Ovary (tissue), 9 donors: ENCODE measurements around the gene OMD. TPM values are rescaled to one million over a fixed set of nuclear protein-coding genes. Genes with fewer than 3 reads are reported as not detected.

ENCODE experiments used
- DNase-seq, 5 donors: peaks; one replicate each; pipeline ENCODE4 v3.0.0-alpha.2; 2019 to 2020
- H3K27ac ChIP-seq, 2 donors: fragments of 200-600 bp; one replicate each; pipeline versions ENCODE4 v1.5.1 to v1.8.0; 2019 to 2022
- H3K27me3 ChIP-seq: fragments of 200-600 bp; one replicate; pipeline ENCODE4 v1.8.0; 2022
- H3K36me3 ChIP-seq: fragments of 200-600 bp; sonication (generic); one replicate; pipeline ENCODE4 v1.5.1; 2019
- H3K4me1 ChIP-seq: one replicate; pipeline ENCODE4 v1.8.1; 2013; ENCODE audit warnings: mild to moderate bottlenecking, moderate library complexity; ENCODE audit not compliant: insufficient read depth
- H3K4me3 ChIP-seq: fragments of 200-600 bp; sonication (generic); one replicate; pipeline ENCODE4 v1.5.1; 2017
- H3K9me3 ChIP-seq, 2 donors: fragments of 200-600 bp in 1 of 2; sonication (generic) in 1 of 2; one replicate each; pipeline versions ENCODE4 v1.5.1 to v1.8.1; 2013 to 2019; ENCODE audit warnings: mild to moderate bottlenecking in 1 of 2, moderate library complexity in 1 of 2
- EP300 ChIP-seq: sonication (generic); formaldehyde crosslinking; IDR thresholded peaks from one replicate; pipeline ENCODE4 v1.6.1; 2017; ENCODE audit warnings: antibody characterized with exemption
- POLR2A ChIP-seq: fragments of 450-650 bp; IDR thresholded peaks from one replicate; pipeline ENCODE4 v1.6.1; 2017; ENCODE audit warnings: antibody characterized with exemption, mild to moderate bottlenecking, moderate library complexity
- WGBS, 3 donors: extraction: QIAGEN DNeasy Blood & Tissue Kit in 1 of 3; methylation state at CpG; one replicate each; pipeline versions ENCODE4 v1.1.5 to v1.1.7; 2013 to 2017; 5-methylcytosine and 5-hydroxymethylcytosine counted together
- intact Hi-C, 4 donors: fragments of 100-400 bp; cut with DNase I; formaldehyde crosslinking; loops; one replicate each; pipeline versions ENCODE4 v1.11.0 to v1.15.1; 2022 to 2023
- polyA plus RNA-seq, 2 donors: library from polyadenylated mRNA; stranded (reverse); fragments of 200-250 nt in 1 of 2; fragments of 350-450 nt in 1 of 2; fragmentation: Illumina TruSeq in 1 of 2; extraction: RNeasy Lipid Tissue Mini Kit (QIAGEN cat#74804) in 1 of 2; gene quantifications; one replicate each; pipeline ENCODE4 v1.2.3, GENCODE V29; 2013 to 2014
- total RNA-seq, 7 donors: library from RNA; depleted of rRNA in 2 of 7; stranded (reverse); fragments of >200 nt in 2 of 7; fragmentation: NEBNext Ultra II Directional in 3 of 7; extraction: Animal tissue kit (Norgen Biotek cat#: 25700) in 3 of 7; gene quantifications; one replicate each; pipeline versions ENCODE4 v1.1.0 to v1.2.4, GENCODE V29; 2016 to 2023
- TF ChIP-seq, protein P1 (sequence below), 3 donors: fragments of 450-650 bp in 2 of 3; fragments of 200-600 bp in 1 of 3; IDR thresholded peaks; one replicate each; pipeline versions ENCODE4 v1.5.1 to v1.8.0; 2016 to 2022; ENCODE audit warnings: antibody characterized with exemption in 3 of 3, mild to moderate bottlenecking in 1 of 3
- donor health status: DM: no; HTN: no; CAD: no; lungs with moderate emphysema.
- donor health status: DM: no; HTN: no; CAD: no.
- donor health status: Bipolar disorder and iron deficiency.
- donor health status: DM: yes; HTN: yes; CAD: no.
- donor health status: DM: no; HTN: no; CAD: no.
- donor health status: DM: yes; HTN: yes; CAD: no.

OMD gene
- total and polyA plus RNA-seq, 9 donors = 2.1 to 32.6 (median 18.9) TPM

DNA sequence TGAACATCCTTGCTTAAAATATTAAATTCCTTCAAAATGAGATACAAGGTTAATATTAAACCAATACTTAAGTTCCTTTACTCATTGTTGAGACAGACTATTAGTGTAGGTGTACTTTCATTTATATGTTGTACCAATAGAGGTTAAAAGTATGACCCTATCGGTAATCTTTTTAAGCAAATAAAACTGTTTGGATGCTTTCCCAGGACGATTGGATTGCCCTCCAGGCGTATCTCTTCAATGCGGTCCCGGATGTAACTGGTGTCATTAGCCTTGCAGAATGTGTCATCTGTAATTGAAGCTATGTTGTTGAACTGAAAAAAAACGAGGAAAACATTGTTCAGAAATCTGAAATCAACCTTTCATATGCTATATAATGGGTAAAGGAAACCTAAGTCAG, 38.8 kb downstream of the OMD start:
- intact Hi-C loops = no loop called here
- Histone ChIP-seq H3K27me3 (no peaks in the 10 kb centered on the region), H3K4me3 (no peak overlapping the region), H3K36me3 (no peaks in the 10 kb centered on the region), H3K4me1 (peaks cover 1% of the 10 kb centered on the region), H3K9me3 (no peaks in the 10 kb centered on the region), H3K27ac (peak overlapping the region in 1 of 2 donors; percentile 20)
- DNase-seq = no peak
- no peak for TF ChIP-seq EP300
- TF ChIP-seq POLR2A = no peak
- TF ChIP-seq, protein P1, sequence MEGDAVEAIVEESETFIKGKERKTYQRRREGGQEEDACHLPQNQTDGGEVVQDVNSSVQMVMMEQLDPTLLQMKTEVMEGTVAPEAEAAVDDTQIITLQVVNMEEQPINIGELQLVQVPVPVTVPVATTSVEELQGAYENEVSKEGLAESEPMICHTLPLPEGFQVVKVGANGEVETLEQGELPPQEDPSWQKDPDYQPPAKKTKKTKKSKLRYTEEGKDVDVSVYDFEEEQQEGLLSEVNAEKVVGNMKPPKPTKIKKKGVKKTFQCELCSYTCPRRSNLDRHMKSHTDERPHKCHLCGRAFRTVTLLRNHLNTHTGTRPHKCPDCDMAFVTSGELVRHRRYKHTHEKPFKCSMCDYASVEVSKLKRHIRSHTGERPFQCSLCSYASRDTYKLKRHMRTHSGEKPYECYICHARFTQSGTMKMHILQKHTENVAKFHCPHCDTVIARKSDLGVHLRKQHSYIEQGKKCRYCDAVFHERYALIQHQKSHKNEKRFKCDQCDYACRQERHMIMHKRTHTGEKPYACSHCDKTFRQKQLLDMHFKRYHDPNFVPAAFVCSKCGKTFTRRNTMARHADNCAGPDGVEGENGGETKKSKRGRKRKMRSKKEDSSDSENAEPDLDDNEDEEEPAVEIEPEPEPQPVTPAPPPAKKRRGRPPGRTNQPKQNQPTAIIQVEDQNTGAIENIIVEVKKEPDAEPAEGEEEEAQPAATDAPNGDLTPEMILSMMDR (IDR thresholded peaks at IDR 0.05) = no peak
- 15 to 26% (median 17%) methylated on average over 6 of the region's 6 CpGs for WGBS, 3 donors

GRCh38 chr9:92385001-92385400, 39.3 kb downstream of the OMD start:
- H3K27me3 ChIP-seq = no peaks in the 10 kb centered on the region
- TF ChIP-seq EP300 (no peak), POLR2A (no peak)
- TF ChIP-seq, protein P1 (IDR thresholded peaks at IDR 0.05) = no peak
- DNase-seq = no peak
- 6 to 12% (median 7%) methylated on average over 3 of the region's 3 CpGs for WGBS, 3 donors
- H3K9me3 ChIP-seq = no peaks in the 10 kb centered on the region
- H3K36me3 ChIP-seq = no peaks in the 10 kb centered on the region
- intact Hi-C loops = no loop called here
- no peak overlapping the region for H3K4me3 ChIP-seq
- H3K4me1 ChIP-seq = peaks cover 1% of the 10 kb centered on the region
- H3K27ac ChIP-seq = peak overlapping the region in 1 of 2 donors; percentile 20

GRCh38 chr9:92384375-92384774, 39.9 kb downstream of the OMD start:
- peak overlapping the region in 1 of 2 donors; percentile 20 for H3K27ac ChIP-seq
- intact Hi-C loops = no loop called here
- H3K4me1 ChIP-seq = peaks cover 1% of the 10 kb centered on the region
- no peak overlapping the region for H3K4me3 ChIP-seq
- TF ChIP-seq, protein P1 (IDR thresholded peaks at IDR 0.05) = no peak
- TF ChIP-seq POLR2A = no peak
- TF ChIP-seq EP300 = no peak
- DNase-seq = no peak
- 12 to 25% (median 13%) methylated on average over 1 of the region's 1 CpG for WGBS, 3 donors
- no peaks in the 10 kb centered on the region for H3K27me3 ChIP-seq
- H3K36me3 ChIP-seq = no peaks in the 10 kb centered on the region
- H3K9me3 ChIP-seq = no peaks in the 10 kb centered on the region

DNA sequence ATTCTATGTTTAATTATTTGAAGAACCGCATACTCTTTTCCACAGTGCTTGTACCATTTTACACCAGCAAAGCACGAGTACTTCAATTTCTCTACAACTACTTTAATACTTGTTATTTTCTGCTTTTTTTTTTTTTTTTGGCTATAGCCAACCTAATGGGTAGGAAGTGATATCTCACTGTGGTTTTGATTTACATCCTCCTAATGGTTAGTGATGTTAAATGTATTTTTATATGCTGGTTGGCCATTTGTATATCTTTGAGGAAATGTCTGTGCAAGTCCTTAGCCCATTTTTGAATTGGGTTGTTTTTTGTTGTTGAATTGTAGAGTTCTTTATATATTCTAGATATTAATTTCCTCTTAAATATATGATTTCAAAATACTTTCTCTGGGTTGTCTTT, 42.5 kb downstream of the OMD start:
- Histone ChIP-seq H3K4me3 (no peak overlapping the region), H3K27ac (no peak overlapping the region), H3K36me3 (no peaks in the 10 kb centered on the region), H3K27me3 (no peaks in the 10 kb centered on the region), H3K9me3 (no peaks in the 10 kb centered on the region), H3K4me1 (peaks cover 6% of the 10 kb centered on the region)
- WGBS, 3 donors = 96 to 99% (median 98%) methylated on average over 2 of the region's 2 CpGs
- no peak for DNase-seq
- TF ChIP-seq POLR2A = no peak
- intact Hi-C loops = no loop called here

- TF ChIP-seq EP300 (no peak), POLR2A (no peak)
- TF ChIP-seq, protein P1 (IDR thresholded peaks at IDR 0.05) = no peak
- intact Hi-C loops = no loop called here
- Histone ChIP-seq H3K4me1 (peaks cover 6% of the 10 kb centered on the region), H3K27me3 (no peaks in the 10 kb centered on the region), H3K4me3 (no peak overlapping the region), H3K36me3 (no peaks in the 10 kb centered on the region), H3K9me3 (peaks cover 0 to under 1% of the 10 kb centered on the region in 2 donors), H3K27ac (no peak overlapping the region)
- 90 to 96% (median 92%) methylated on average over 2 of the region's 2 CpGs for WGBS, 3 donors
- DNase-seq = no peak
Measured at GRCh38 chr9:92380603-92381002, 43.7 kb downstream of the OMD start.
